HG02610 (cell line): ENCODE results near the gene RABGAP1L.
A peak's percentile ranks its signal among the peaks of the same experiment; 100 is the strongest.
"Not testable (repeated sequence)": the region's sequence is repeated elsewhere in the genome, so short reads cannot be mapped to it uniquely, and the experiment has no call there.

Experiments
- ATAC-seq: cut with Tn5 transposase; IDR thresholded peaks from one replicate; pipeline ENCODE4 v1.9.1; 2021; ENCODE audit warnings: mild to moderate bottlenecking, moderate library complexity; ENCODE audit not compliant: unreplicated experiment

The RABGAP1L gene

GRCh38 chr1:174352883-174353608 is 193.7 kb downstream of the RABGAP1L start:
- ATAC-seq = no peak

GRCh38 chr1:174358344-174358743 is 199.0 kb downstream of the RABGAP1L start:
- no peak for ATAC-seq

- no peak for ATAC-seq
These were observed 199.6 kb downstream of the RABGAP1L start for GRCh38 chr1:174358786-174359453.

GRCh38 chr1:174359454-174359805 is 200.1 kb downstream of the RABGAP1L start:
- no peak for ATAC-seq

- no peak for ATAC-seq
These were observed 205.8 kb downstream of the RABGAP1L start for GRCh38 chr1:174364996-174365736.

- ATAC-seq = no peak
These were observed 207.6 kb downstream of the RABGAP1L start for GRCh38 chr1:174366946-174367345.

- ATAC-seq = no peak
These were observed 208.6 kb downstream of the RABGAP1L start for GRCh38 chr1:174367892-174368291.

GRCh38 chr1:174376030-174376429 is 216.7 kb downstream of the RABGAP1L start:
- ATAC-seq = no peak

GRCh38 chr1:174391716-174392115 is 232.4 kb downstream of the RABGAP1L start:
- no peak for ATAC-seq

- ATAC-seq = no peak
These were observed 234.6 kb downstream of the RABGAP1L start for GRCh38 chr1:174393885-174394284.

- ATAC-seq = no peak
These were observed 237.9 kb downstream of the RABGAP1L start for GRCh38 chr1:174397261-174397660.

- ATAC-seq = peak; percentile 85
These were observed 238.9 kb downstream of the RABGAP1L start for GRCh38 chr1:174398246-174398645.

GRCh38 chr1:174399211-174399610 is 239.9 kb downstream of the RABGAP1L start:
- no peak for ATAC-seq

GRCh38 chr1:174401075-174401474 is 241.8 kb downstream of the RABGAP1L start:
- ATAC-seq = no peak

GRCh38 chr1:174405219-174405618 is 245.9 kb downstream of the RABGAP1L start:
- no peak for ATAC-seq

GRCh38 chr1:174406421-174406820 is 247.1 kb downstream of the RABGAP1L start:
- ATAC-seq = no peak

- ATAC-seq = no peak
These were observed 248.3 kb downstream of the RABGAP1L start for GRCh38 chr1:174407665-174408064.

GRCh38 chr1:174408146-174408545 is 248.8 kb downstream of the RABGAP1L start:
- ATAC-seq = no peak

GRCh38 chr1:174409801-174410200 is 250.5 kb downstream of the RABGAP1L start:
- not testable (repeated sequence) for ATAC-seq

GRCh38 chr1:174413632-174414031 is 254.3 kb downstream of the RABGAP1L start:
- no peak for ATAC-seq

- peak; percentile 49 for ATAC-seq
These were observed 254.9 kb downstream of the RABGAP1L start for GRCh38 chr1:174414203-174414602.

GRCh38 chr1:174415506-174415905 is 256.2 kb downstream of the RABGAP1L start:
- ATAC-seq = no peak
